Kidney (tissue), 14 donors: ENCODE measurements around the gene MAPT. TPM values are rescaled to one million over a fixed set of nuclear protein-coding genes. Genes with fewer than 3 reads are reported as not detected.
A peak's percentile ranks its signal among the peaks of the same experiment; 100 is the strongest.

Experiments
- DNase-seq, 5 donors: peaks; one replicate each; pipeline ENCODE4 v3.0.0-alpha.2; 2013 to 2020
- FAIRE-seq: peaks from 2 replicates; lab custom pipeline; 2012; peaks lifted over from hg19 to GRCh38; lab: Jason Lieb, UNC
- H3K27ac ChIP-seq, 2 donors: one replicate each; pipeline ENCODE4 v1.7.0; 2013; ENCODE audit warnings: low read depth in 2 of 2, low read length in 2 of 2, inconsistent platforms in 1 of 2
- H3K27me3 ChIP-seq: one replicate; pipeline ENCODE4 v1.7.1; 2013; ENCODE audit warnings: low read length, inconsistent platforms; ENCODE audit not compliant: control insufficient read depth, insufficient read depth
- H3K36me3 ChIP-seq, 3 donors: one replicate each; pipeline versions ENCODE4 v1.7.0 to v1.7.1; 2013; ENCODE audit warnings: low read length in 3 of 3, control low read depth in 1 of 3, inconsistent platforms in 1 of 3; ENCODE audit not compliant: insufficient read depth in 3 of 3, control insufficient read depth in 2 of 3
- H3K4me1 ChIP-seq, 3 donors: one replicate each; pipeline versions ENCODE4 v1.7.0 to v1.7.1; 2013; ENCODE audit warnings: low read length in 3 of 3, inconsistent platforms in 1 of 3, low read depth in 1 of 3; ENCODE audit not compliant: control insufficient read depth in 2 of 3, insufficient read depth in 2 of 3
- H3K4me3 ChIP-seq, 3 donors: one replicate each; pipeline versions ENCODE4 v1.7.0 to v1.8.1; 2013; ENCODE audit warnings: low read length in 3 of 3, control low read depth in 1 of 3, inconsistent platforms in 1 of 3
- H3K9ac ChIP-seq, 3 donors: one replicate each; pipeline versions ENCODE4 v1.7.0 to v1.7.1; 2013; ENCODE audit warnings: low read length in 3 of 3, control low read depth in 1 of 3, inconsistent platforms in 1 of 3
- H3K9me3 ChIP-seq, 3 donors: one replicate each; pipeline versions ENCODE4 v1.7.0 to v1.7.1; 2013; ENCODE audit warnings: low read length in 3 of 3, control low read depth in 1 of 3, inconsistent platforms in 1 of 3; ENCODE audit not compliant: control insufficient read depth in 2 of 3, insufficient read depth in 1 of 3
- intact Hi-C: fragments of 100-400 bp; cut with DNase I; formaldehyde crosslinking; loops from one replicate; pipeline ENCODE4 v1.11.1; 2022
- polyA plus RNA-seq: library from polyadenylated mRNA; stranded (reverse); fragments of 350-450 nt; fragmentation: Illumina TruSeq; extraction: RNeasy Lipid Tissue Mini Kit (QIAGEN cat#74804); gene quantifications from one replicate; pipeline ENCODE4 v1.2.3, GENCODE V29; 2014; ENCODE audit warnings: low read depth, low replicate concordance; ENCODE audit not compliant: insufficient read depth
- total RNA-seq: library from RNA; stranded (reverse); fragmentation: NEBNext Ultra II Directional; extraction: Animal tissue kit (Norgen Biotek cat#: 25700); gene quantifications from one replicate; pipeline ENCODE4 v1.2.1, GENCODE V29; 2021
- TF ChIP-seq, protein P1 (sequence below): IDR thresholded peaks from 3 replicates; pipeline ENCODE4 v1.5.1; 2012; ENCODE audit warnings: mild to moderate bottlenecking, moderate library complexity, borderline replicate concordance; ENCODE audit not compliant: insufficient read depth; ENCODE audit errors: extremely low read depth
- donor health status: control.
- donor health status: control.
- donor health status: control.
- donor health status: control.
- donor health status: control.
- donor health status: DM: yes; HTN: yes; CAD: no.
- donor health status: Normal renal cell carcinoma (clear cell type).

MAPT gene
- total and polyA plus RNA-seq, 2 donors from 2014 or later = 2.9 to 15.4 TPM

DNA sequence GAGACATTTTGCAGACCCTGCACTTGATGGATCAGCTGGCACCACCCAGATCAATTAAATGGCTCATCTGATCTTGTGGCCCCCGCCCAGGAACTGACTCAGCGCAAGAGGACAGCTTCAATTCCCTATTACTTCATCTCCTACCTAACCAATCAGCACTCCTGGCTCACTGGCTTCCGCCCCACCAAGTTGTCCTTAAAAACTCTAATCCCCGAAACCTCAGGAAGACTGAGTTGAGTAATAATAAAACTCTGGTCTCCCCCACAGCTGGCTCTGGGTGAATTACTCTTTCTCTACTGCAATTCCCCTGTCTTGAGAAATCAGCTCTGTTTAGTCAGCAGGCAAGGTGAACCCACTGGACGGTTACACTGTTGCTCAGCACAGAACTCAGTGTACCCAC is 26.1 kb upstream of the MAPT start:
- no peaks in the 10 kb centered on the region for H3K36me3 ChIP-seq
- intact Hi-C loops = no loop called here
- TF ChIP-seq, protein P1, sequence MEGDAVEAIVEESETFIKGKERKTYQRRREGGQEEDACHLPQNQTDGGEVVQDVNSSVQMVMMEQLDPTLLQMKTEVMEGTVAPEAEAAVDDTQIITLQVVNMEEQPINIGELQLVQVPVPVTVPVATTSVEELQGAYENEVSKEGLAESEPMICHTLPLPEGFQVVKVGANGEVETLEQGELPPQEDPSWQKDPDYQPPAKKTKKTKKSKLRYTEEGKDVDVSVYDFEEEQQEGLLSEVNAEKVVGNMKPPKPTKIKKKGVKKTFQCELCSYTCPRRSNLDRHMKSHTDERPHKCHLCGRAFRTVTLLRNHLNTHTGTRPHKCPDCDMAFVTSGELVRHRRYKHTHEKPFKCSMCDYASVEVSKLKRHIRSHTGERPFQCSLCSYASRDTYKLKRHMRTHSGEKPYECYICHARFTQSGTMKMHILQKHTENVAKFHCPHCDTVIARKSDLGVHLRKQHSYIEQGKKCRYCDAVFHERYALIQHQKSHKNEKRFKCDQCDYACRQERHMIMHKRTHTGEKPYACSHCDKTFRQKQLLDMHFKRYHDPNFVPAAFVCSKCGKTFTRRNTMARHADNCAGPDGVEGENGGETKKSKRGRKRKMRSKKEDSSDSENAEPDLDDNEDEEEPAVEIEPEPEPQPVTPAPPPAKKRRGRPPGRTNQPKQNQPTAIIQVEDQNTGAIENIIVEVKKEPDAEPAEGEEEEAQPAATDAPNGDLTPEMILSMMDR = no peak
- H3K9me3 ChIP-seq = no peaks in the 10 kb centered on the region
- no peak overlapping the region for H3K4me3 ChIP-seq
- no peaks in the 10 kb centered on the region for H3K27me3 ChIP-seq
- no peak for DNase-seq
- no peak for FAIRE-seq
- no peak overlapping the region for H3K9ac ChIP-seq
- H3K4me1 ChIP-seq = no peaks in the 10 kb centered on the region
- no peak overlapping the region for H3K27ac ChIP-seq

DNA sequence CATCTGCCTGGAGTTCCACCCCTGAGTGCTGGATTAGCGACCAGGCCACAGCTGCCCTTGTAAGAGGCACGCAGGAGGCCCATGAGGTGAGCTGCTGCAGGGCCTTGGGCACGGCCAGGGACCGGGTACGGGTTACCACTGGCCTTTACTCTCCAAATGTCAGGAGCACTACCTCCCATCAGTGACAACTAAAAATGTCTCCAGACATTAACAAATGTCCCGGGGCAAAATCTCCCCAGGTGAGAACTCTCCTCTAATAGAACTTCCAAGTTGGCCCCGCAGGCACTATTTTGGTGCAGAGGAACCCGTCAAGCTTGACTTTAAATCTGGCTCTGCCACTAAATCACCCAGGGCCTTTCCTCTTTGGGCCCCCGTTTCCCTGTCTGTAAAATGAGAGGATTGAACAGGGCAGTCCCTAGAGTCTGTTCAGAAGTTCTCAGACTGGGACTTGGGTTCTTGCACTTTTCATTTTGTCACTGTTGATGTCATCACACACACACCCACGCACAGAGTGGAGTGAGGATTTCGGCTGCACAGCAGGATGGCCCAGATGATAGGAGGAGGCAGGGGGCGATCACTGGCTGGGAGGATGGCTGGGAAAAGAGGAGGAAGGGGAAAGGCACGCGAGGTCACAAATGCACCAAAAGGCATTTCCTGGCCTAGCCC is 24.5 kb upstream of the MAPT start:
- TF ChIP-seq, protein P1 = no peak
- no peaks in the 10 kb centered on the region for H3K9me3 ChIP-seq
- no peaks in the 10 kb centered on the region for H3K4me1 ChIP-seq
- intact Hi-C loops = no loop called here
- no peak overlapping the region for H3K27ac ChIP-seq
- no peaks in the 10 kb centered on the region for H3K36me3 ChIP-seq
- DNase-seq (peak in 2 of 5 donors; percentile 3 to 34), FAIRE-seq (no peak)
- no peak overlapping the region for H3K9ac ChIP-seq
- no peak overlapping the region for H3K4me3 ChIP-seq
- H3K27me3 ChIP-seq = no peaks in the 10 kb centered on the region

DNA sequence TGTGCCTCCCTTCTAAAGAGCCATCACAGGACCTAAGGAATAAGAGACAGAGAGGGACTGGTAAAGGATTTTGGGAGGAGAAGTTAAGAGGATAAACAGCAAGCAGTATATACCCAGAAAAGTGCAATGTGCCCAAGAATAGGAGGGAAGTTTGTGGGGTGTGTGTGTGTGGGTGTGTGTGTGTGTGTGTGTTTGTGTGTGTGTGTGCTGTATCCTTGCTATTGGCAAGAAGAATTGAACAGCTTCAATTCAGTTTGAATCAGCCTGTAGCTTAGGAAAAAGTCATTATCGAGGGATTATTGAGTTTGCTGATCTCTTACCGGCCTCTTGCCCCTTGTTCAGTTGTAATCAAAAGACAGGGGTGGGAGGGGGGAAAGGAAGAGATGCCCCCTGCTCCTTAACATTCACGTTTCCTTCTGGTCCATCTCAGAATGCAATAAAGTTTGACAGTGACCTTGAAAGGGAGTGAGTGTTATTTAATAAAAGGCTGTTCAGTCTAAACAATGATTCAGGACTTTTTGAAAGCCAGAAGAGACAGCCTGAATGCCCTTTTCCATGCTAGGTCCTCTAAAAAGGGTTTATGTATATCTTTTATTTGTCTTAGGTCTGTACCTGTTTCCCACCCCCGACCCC is 23.9 kb upstream of the MAPT start:
- H3K4me1 ChIP-seq = no peaks in the 10 kb centered on the region
- H3K9me3 ChIP-seq = no peaks in the 10 kb centered on the region
- H3K36me3 ChIP-seq = no peaks in the 10 kb centered on the region
- TF ChIP-seq, protein P1 = no peak
- DNase-seq = peak in 1 of 5 donors; percentile 14
- no peak overlapping the region for H3K4me3 ChIP-seq
- no peaks in the 10 kb centered on the region for H3K27me3 ChIP-seq
- no peak overlapping the region for H3K27ac ChIP-seq
- intact Hi-C loops = no loop called here
- H3K9ac ChIP-seq = no peak overlapping the region
- FAIRE-seq = no peak
